Hematopoietic multipotent progenitor cell treated with erythropoietin and hydrocortisone succinate and interleukin-3 and kit ligand, for 17 days (in vitro differentiated cells): ENCODE data around the gene TERT.
"Not testable (repeated sequence)": the region's sequence is repeated elsewhere in the genome, so short reads cannot be mapped to it uniquely, and the experiment has no call there.

Experiments
- DNase-seq: peaks from one replicate; pipeline ENCODE4 v3.0.0-alpha.2; 2015; ENCODE audit warnings: low spot score

TERT gene

DNA sequence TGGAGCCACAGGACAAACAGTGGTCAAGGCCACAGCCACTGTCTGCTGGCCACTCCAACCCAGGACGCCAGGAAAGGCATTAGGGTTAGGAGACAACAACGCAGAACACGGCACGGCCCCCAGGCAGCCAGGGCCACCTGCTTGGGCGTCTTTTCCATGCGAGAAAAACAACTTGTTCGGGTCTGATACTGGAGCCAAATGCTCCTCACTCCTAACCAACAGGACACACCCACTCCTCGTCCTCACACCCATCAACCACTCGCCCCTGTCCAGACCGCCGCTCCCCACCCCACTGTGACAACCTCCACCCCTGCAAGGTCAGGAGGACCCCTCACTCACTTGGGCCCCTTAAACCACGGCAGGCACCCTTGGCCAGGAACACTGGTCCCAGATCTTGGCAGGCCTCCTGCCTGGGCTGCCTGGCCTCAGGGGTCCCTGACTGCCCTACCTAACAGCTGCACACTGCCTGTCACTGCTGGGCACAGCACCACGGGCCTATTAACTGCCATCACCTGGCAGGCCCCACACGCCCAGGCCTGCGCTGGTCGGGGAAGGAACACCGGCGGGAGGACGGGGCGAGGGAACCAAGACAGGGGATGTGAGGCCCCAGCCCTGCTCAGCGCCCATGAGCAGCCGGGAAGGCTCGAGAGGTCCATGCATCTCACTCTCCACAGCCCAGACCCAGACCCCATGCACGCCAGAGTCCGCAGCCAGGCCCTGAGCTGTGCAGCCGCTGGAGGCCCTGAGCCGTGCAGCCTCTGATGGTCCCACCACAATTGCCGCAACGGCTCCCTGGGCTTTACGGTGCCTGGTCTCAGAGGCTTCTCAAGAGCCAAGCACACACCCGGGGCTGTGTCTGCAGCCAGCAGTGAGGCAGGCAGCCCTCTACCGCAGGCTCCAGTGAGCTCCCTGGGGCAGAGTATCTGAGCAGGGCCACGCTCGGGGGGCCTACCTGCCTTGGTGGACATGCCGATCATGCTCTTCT is 36.3 kb upstream of the TERT start:
- no peak for DNase-seq

DNA sequence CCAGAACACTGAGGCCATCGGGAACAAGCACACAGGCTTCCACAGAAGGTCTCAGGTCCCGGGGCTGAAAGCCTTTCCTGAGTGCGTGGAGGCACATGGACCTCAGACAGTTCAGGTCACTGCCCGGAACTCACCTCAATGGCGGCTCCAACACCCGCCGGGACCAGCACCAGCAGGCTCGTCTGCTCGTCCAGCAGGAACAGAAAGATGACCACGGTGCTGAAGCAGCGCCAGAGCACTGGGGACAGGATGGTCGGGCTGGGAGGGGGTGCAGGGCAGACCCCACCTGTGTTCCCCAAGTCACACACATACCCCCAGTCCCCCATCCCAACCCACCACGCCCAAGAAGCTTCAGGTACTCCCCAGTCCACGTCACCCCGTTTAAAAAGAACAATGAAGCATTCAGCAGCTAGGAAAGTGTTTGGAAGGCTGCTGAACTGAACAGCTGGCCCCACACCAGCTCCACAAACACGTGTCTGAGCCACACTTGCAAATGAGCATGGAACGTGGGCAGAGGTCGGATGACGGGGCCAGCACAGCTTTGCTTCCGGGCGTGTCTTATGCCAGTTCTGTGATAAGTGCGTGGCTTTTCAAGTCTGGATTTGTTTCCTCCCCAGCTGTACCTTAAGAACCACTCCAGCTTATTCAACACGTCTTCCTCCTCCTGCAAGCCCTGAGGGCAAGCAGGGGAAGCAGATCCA is 35.4 kb upstream of the TERT start:
- DNase-seq = no peak

DNA sequence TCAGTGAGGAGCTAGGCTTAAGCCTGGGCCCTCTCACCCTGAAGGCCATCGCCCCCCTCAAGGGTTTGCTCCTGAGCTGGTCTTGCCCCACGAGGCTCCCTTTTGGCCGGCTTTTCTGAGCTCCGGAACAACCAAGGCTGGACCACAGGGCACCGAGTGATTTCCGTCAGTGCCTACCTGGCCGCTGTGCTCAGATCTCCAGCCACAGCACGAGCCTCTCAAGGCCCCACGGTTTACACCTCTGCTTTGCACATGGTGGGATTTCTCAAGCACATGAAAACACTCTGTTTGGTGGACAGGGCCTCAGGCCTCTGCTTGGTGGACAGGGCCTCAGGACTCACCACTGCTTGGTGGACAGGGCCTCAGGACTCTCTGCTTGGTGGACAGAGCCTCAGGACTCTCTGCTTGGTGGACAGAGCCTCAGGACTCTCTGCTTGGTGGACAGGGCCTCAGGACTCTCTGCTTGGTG is 34.3 kb upstream of the TERT start:
- no peak for DNase-seq

DNA sequence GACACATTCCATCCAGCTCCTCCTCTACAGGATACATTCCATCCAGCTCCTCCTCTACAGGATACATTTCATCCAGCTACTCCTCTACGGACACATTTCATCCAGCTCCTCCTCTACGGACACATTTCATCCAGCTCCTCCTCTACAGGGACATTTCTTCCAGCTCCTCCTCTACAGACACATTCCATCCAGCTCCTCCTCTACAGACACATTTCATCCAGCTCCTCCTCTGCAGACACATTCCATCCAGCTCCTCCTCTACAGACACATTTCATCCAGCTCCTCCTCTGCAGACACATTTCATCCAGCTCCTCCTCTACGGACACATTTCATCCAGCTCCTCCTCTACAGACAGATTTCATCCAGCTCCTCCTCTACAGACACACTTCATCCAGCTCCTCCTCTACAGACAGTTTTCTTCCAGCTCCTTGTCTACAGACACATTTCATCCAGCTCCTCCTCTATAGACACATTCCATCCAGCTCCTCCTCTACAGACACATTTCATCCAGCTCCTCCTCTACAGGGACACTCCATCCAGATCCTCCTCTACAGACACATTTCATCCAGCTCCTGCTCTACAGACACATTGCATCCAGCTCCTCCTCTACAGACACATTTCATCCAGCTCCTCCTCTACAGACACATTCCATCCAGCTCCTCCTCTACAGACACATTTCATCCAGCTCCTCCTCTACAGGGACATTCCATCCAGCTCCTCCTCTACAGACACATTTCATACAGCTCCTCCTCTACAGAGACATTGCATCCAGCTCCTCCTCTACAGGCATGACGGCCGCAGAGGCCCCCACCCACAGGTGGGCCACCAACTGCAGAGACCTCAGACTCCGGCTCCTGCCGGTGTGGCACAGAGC is 33.6 kb upstream of the TERT start:
- not testable (repeated sequence) for DNase-seq

DNA sequence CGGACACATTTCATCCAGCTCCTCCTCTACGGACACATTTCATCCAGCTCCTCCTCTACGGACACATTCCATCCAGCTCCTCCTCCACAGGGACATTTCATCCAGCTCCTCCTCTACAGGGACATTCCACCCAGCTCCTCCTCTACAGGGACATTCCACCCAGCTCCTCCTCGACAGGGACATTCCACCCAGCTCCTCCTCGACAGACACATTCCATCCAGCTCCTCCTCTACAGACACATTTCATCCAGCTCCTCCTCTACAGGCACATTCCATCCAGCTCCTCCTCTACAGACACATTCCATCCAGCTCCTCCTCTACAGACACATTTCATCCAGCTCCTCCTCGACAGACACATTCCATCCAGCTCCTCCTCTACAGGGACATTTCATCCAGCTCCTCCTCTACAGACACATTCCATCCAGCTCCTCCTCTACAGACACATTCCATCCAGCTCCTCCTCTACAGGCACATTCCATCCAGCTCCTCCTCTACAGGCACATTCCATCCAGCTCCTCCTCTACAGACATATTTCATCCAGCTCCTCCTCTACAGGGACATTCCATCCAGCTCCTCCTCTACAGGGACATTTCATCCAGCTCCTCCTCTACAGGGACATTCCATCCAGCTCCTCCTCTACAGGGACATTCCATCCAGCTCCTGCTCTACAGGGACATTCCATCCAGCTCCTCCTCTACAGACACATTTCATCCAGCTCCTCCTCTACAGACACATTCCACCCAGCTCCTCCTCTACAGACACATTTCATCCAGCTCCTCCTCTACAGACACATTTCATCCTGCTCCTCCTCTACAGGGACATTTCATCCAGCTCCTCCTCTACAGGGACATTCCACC is 32.3 kb upstream of the TERT start:
- not testable (repeated sequence) for DNase-seq

DNA sequence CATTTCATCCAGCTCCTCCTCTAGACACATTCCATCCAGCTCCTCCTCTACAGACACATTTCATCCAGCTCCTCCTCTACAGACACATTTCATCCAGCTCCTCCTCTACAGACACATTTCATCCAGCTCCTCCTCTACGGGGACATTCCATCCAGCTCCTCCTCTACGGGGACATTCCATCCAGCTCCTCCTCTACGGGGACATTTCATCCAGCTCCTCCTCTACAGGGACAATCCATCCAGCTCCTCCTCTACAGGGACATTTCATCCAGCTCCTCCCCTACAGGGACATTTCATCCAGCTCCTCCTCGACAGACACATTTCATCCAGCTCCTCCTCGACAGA is 31.6 kb upstream of the TERT start:
- not testable (repeated sequence) for DNase-seq

DNA sequence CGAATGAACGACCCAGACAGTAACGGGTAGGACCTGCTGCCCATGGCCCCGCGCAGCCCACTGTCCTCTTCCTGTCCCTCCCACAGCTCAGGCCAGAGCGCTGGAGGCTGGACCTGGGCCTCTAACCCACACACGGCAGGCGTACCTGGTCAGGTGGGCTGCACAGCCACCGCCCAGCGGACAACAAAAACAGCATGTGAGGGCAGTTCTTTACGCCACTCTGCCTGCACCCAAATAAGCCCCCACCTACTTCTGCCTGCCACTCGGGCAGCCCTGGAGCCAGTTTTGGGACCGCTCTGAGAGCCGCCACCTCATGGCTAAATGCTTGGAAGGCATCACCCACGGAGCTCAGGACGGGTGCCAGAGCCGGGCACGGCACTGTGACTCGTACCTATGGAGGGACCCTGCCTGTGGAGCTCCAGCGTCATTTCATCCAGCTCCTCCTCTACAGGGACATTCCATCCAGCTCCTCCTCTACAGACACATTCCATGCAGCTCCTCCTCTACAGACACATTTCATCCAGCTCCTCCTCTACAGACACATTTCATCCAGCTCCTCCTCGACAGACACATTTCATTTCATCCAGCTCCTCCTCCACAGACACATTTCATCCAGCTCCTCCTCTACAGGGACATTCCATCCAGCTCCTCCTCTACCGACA is 31.1 kb upstream of the TERT start:
- DNase-seq = no peak

DNA sequence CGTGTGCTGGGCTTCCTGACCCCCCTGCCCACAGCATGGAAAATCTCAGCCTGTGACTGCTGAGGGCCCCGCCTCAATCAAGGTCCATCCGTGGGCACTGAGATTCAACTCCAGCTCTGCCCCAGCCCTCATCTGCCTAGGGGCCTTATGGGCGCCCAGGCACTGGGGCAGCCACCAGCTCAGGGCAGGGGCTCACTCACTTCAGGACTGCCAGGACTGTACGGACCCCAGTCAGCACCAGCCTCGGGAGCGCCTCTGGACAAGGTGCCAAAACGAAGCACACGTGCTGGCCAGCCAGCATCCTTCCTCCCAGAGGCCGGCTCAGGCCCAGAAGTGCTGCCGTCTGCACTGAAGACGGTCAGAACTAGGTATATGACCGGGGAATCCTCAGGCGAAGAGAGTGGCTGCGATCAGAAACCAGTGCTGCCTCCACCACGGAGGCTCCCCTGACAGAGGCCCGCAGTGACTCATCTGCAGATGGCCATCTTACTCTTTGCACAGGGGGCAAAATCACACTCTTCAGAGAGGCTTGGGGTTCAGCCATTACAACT is 30.4 kb upstream of the TERT start:
- DNase-seq = no peak

DNA sequence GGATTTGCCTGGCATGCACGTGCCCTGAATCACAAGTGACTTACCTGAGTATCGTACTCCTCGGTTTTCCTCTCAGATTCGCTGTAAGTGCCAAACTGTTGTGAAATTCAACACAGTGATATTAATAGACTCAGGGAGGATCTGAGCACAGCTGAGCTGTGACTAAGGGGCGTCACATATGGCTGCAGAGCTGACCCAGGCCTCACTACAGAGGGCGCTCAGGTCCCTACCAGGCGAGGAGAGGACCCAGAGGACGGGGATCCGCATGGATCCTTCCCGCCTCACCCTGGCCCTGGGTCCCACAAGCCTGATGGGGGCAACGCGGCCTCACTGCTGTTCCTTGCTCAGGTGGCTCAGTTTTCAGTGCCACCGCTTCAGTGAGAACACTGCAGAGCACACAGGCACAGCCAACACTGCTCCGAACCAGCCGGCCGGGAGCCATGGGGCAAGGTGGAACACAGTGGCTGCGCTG is 29.9 kb upstream of the TERT start:
- no peak for DNase-seq

DNA sequence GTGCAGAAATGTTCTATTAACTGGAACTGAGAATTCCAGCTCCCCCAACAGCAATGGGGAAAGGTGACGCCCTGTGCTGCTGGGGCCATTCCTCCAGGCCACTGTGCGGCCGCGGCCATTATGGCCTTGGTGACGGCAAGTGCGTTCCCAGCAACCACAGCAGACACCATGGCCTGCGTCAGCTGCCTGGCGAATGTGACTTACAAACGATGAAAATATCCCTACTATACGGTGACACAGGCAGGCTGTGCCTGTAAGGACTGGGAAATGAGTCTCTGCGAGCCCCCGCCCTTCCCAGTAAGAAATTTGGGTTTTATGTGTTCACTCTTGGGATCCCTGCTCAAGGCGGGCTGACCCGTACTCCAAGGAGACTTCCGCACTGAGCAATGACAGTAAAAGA is 29.4 kb upstream of the TERT start:
- no peak for DNase-seq

DNA sequence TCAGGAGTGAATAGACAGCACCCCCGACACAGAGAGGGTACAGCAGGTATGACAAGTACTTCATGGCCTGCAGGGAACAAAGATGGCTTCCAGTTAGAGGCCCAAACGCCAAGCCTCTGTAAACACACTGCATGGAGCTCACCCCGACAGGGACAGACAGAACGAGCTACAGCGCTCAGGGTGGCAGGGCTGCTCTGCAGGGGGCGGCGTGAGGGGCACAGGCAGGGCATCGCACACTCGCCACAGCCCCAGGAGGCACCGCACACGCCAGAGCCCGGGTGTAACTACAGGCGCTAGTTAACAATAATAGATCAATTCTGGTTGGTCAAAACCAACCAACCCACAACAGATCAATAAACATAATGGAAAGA is 28.9 kb upstream of the TERT start:
- no peak for DNase-seq

DNA sequence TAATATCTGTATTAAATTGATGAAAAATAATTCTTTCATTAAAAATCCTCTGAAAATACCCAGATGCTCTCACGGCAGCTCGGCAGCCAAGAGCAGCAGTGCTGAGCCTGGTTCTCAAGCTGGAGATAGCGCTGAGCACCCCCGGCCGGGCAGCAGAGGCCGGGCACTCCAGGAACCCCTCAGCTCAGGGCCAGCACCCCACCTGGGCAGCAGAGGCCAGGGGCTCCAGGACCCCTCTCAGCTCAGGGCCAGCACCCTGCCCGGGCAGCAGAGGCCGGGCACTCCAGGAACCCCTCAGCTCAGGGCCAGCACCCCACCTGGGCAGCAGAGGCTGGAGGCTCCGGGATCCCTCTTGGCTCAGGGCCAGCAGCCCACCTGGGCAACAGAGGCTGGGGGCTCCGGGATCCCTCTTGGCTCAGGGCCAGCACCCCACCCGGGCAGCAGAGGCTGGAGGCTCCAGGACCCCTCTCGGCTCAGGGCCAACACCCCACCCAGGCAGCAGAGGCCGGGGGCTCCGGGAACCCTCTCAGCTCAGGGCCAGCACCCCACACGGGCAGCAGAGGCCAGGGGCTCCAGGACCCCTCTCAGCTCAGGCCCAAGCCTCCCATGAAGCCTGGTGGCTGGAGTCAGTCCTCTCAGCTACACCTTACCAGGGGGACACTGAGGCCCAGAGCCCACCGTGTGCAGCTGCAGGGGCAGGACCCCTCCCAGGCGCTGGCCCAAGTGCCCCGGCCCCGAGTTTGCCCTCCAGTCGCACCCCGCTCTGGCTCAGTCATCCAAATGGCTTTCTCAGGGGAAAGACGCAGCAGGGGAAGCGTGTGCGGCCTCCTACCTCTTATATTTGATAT is 28.3 kb upstream of the TERT start:
- DNase-seq = no peak

DNA sequence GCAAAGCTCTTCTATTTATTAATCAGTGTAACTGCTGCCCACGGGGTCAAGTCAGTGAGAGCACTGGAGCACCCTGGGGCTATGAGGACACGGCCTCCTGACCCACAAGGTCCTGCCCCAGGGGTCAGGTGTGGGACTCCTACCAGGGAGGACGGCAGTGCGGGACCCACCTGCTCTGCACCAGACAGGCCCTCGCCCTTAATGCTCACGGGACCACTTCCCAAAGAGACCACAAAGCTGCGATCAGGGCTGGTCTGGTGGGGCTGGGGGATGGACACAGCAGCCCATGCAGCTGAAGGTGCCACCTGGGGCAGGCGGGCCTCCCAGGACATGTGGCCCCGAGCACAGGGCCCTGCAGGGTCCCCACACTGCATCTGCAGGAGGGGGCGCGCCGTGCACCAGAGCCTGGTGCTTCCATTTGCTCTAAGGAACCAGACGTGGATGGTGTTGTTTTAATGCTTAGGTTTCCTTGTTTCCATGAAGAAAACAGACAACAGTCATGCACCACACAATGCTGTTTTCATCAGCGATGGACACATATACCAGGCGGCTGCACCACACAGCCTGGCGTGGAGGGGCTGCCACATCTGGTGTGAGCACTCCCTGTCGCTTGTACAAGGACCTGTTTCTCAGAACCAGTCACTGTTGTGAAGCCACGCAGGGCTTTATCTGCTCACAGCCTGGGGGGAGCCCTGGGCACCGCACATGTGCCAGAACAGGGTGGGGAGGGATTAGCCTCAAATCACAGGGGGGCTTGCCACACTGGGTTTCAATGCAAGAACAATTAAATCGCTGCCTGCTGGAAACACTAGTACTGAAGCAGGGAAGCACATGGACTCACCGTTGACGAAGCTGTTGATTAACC is 27.4 kb upstream of the TERT start:
- DNase-seq = no peak

DNA sequence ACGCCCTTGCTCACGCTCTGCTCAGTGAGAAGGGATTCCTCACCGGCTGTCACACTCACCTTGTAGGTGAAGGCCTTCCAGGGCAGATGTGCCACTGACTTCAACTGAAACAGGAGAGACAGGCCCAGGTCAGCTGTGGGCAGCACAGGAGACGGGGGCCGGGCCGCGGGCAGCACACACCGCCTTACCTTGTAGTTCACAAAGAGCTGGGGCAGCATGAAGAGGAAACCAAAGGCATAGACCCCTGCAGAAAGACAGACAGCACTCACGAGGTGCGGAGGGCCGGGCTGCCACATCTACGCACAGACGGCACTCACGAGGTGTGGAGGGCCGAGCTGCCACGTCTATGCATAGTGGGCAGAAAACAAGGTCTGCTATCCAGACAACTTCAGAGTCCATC is 26.7 kb upstream of the TERT start:
- DNase-seq = no peak

DNA sequence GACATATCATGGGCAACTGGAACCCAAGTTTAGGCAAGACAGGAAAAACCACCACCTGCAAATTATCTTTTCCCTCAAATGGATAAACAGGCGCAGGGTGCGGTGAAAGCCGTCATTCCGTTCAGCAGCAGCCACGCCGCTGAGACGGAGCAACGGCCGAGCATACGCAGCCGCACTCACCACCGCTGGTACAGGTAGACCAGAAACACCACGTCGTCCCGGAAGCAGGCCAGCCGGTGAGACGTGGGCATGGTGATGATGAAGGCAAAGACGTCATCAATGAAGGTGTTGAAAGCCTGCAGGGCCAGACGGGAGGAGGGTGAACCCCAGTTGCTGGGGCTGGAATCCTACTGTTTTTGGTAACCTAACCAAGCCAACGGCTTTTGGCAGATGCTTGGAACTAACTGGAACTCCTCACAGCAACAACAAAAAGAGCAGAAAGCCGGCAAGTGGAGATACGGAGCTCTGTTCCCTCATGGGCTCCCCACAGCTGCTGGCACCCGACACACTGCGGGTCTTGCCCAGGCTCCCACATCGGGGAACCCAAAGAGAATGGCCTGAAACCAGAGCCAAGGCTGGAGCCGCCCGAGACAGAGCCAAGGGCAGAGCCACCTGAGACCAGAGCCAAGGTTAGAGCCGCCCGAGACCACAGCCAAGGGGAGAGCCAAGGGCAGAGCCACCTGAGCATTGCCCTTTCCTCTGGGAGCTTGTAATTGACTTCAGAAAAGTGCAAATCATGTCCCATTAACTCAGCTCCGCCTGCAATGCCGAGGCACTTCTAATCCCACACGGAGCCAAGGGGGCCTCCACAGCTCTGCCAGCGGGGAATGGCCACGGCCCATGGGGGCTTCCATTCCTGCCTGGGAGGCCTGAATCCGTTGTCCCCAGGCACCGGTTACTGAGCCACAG is 25.8 kb upstream of the TERT start:
- DNase-seq = no peak

DNA sequence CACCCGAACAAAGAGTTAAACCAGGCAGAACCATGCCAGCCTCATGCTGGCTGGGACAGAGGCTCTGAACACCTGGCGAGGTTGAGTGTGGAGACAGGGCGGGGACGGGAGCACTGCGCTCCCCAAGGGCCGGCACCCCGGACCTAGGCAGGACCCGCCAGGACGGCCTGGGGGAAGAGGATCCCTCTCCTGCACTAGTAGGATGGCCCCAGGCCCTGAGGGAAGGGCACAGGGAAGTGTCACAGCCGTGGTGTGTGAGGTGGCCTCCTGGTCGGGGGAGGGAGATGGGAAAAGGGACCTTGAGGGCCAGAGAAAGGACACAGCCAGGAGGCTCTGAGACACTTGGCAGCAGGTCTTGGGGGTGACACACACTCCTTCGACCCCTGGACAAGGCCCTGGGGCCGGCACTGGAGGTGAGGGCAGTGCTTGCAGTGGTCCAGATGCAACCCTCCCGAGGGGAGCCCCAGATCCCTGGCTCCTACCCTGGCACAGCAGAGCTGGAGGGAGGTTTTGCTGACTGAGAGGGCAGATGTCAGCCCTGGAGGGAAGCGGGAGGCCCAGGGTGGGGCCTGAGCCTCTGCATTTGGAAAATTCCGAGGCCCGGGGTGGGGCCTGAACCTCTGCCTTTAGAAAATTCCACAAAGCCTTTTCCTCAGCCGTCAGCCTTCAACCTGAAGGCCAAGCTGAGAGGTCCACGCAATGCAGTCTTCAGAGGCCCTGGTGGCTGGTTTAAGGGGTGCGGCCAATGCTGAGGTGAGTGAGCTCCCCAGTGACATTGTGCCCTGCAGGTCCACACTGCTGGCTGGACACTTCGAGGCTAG is 24.8 kb upstream of the TERT start:
- no peak for DNase-seq
